Measurements from ENCODE around the gene DCBLD1. TPM values are rescaled to one million over a fixed set of nuclear protein-coding genes. Genes with fewer than 3 reads are reported as not detected.

DCBLD1 gene
- total and polyA plus RNA-seq, 2 of the 13 experiments (the other 11 are each of a cell fraction or from before 2014, with no cell fraction given), result 23.2 to 41.5 TPM

DNA sequence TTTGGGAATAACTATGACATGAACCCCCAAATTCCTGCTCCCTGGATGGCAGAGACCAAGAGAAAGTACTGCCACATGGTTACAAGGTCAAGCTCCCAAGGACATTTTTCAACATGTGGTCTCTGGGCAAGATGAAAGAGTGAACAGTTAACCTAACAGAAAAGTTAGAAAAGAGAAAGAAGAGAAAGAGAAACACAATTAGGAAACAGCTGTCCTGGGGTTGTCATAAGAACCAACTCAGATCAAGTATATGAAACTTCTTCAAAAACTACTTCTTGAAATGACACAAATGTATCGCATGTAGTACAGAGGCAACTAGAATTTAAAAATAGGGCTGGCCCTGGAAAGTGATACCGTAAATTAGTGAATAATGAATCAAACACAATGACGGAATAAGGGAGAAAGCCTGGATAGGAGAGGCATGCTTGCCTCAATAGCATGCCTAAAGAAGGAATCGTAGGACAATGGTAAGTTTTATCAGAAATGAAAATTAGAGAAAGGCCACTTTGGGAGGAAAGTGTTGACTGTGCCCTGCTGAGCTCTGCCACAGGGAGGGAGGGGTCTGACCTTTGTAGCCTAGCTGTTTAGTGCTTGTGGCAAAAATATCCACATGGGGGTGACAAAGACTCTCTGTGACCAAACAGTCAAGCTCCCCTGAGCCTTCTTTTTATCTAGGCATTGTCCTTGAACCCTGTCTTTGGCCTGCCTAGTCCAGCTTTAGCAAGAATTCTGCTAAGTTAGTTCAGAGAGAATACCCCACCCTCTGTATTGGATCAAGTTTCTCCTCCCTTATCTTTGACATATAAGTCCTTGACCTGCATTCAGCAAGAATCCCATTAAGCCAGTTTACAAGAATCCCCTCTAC is 4.3 kb upstream of the DCBLD1 start (continued):
- no peak for TF ChIP-seq ZNF614 (CRISPR knock-in tag; IDR thresholded peaks at IDR 0.05; ENCODE audit: borderline replicate concordance)
- TF ChIP-seq CAMTA2 (CRISPR knock-in tag; IDR thresholded peaks at IDR 0.05; ENCODE audit: borderline replicate concordance), result no peak
- no peak for TF ChIP-seq ZNF703 (CRISPR knock-in tag; IDR thresholded peaks at IDR 0.05; ENCODE audit: borderline replicate concordance)
- TF ChIP-seq SMAD3 (CRISPR knock-in tag; IDR thresholded peaks at IDR 0.05), result no peak; the same call in 1 of the 2 replicates
- no peak for TF ChIP-seq ZNF282 (IDR thresholded peaks at IDR 0.05; ENCODE audit: partially characterized antibody)
- TF ChIP-seq HOMEZ (CRISPR knock-in tag; IDR thresholded peaks at IDR 0.05; ENCODE audit: low read depth), result peak; percentile 81; the same call in 1 of the 2 replicates
- peak; percentile 94 for TF ChIP-seq STAG1 (CRISPR knock-in tag; IDR thresholded peaks at IDR 0.05)
- TF ChIP-seq, protein P1, sequence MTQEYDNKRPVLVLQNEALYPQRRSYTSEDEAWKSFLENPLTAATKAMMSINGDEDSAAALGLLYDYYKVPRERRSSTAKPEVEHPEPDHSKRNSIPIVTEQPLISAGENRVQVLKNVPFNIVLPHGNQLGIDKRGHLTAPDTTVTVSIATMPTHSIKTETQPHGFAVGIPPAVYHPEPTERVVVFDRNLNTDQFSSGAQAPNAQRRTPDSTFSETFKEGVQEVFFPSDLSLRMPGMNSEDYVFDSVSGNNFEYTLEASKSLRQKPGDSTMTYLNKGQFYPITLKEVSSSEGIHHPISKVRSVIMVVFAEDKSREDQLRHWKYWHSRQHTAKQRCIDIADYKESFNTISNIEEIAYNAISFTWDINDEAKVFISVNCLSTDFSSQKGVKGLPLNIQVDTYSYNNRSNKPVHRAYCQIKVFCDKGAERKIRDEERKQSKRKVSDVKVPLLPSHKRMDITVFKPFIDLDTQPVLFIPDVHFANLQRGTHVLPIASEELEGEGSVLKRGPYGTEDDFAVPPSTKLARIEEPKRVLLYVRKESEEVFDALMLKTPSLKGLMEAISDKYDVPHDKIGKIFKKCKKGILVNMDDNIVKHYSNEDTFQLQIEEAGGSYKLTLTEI (CRISPR knock-in tag; conservative IDR thresholded peaks at IDR 0.05), result no peak
- TF ChIP-seq ZMYM3 (CRISPR knock-in tag; IDR thresholded peaks at IDR 0.05), result no peak
- no peak for TF ChIP-seq ZNF589 (CRISPR knock-in tag; conservative IDR thresholded peaks at IDR 0.05)
- TF ChIP-seq, protein P2, sequence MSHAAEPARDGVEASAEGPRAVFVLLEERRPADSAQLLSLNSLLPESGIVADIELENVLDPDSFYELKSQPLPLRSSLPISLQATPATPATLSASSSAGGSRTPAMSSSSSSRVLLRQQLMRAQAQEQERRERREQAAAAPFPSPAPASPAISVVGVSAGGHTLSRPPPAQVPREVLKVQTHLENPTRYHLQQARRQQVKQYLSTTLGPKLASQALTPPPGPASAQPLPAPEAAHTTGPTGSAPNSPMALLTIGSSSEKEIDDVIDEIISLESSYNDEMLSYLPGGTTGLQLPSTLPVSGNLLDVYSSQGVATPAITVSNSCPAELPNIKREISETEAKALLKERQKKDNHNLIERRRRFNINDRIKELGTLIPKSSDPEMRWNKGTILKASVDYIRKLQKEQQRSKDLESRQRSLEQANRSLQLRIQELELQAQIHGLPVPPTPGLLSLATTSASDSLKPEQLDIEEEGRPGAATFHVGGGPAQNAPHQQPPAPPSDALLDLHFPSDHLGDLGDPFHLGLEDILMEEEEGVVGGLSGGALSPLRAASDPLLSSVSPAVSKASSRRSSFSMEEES (CRISPR knock-in tag; IDR thresholded peaks at IDR 0.05), result no peak
- no peak for TF ChIP-seq ZNF451 (CRISPR knock-in tag; IDR thresholded peaks at IDR 0.05)
- no peak for TF ChIP-seq NFATC3 (CRISPR knock-in tag; IDR thresholded peaks at IDR 0.05)
- peak; percentile 57; the same call in 1 of the 2 replicates for TF ChIP-seq ZNF710 (CRISPR knock-in tag; IDR thresholded peaks at IDR 0.05; ENCODE audit: borderline replicate concordance)
- no peak for TF ChIP-seq ZNF484 (CRISPR knock-in tag; IDR thresholded peaks at IDR 0.05; ENCODE audit: borderline replicate concordance, low read depth)
- TF ChIP-seq ZMAT5 (CRISPR knock-in tag; IDR thresholded peaks at IDR 0.05; ENCODE audit: borderline replicate concordance, low read depth), result no peak
- no peak for TF ChIP-seq TOPORS (CRISPR knock-in tag; IDR thresholded peaks at IDR 0.05)
- TF ChIP-seq MED13 (CRISPR knock-in tag; IDR thresholded peaks at IDR 0.05), result no peak
